OCI-LY3 (cell line): ENCODE measurements around the gene CLEC16A.

Experiments
- CTCF ChIP-seq: fragments of 200-600, 300-600 bp; sonication (generic); IDR thresholded peaks from 2 replicates; pipeline ENCODE4 v1.5.1; 2014; ENCODE audit warnings: antibody characterized with exemption, low read length, low read depth
- EZH2phosphoT487 ChIP-seq: fragments of 200-600 bp; shearing (Covaris generic); IDR thresholded peaks from 2 replicates; pipeline ENCODE4 v1.6.1; 2018; ENCODE audit warnings: antibody characterized with exemption, mixed run types, low read depth

- TF ChIP-seq CTCF (no peak), EZH2phosphoT487 (no peak)
Observed at GRCh38 chr16:11147033-11147753, 202.8 kb downstream of the CLEC16A start.
